Choroid plexus epithelial cell (primary cell): ENCODE results near the gene DDX43.
A peak's percentile ranks its signal among the peaks of the same experiment; 100 is the strongest.
"Not testable (repeated sequence)": the region's sequence is repeated elsewhere in the genome, so short reads cannot be mapped to it uniquely, and the experiment has no call there.

ENCODE experiments used
- DNase-seq: peaks from one replicate; pipeline ENCODE4 v3.0.0-alpha.2; 2010; ENCODE audit warnings: low read depth
- H3K4me3 ChIP-seq: 2 replicates; pipeline ENCODE4 v1.5.1; 2011; ENCODE audit warnings: low read depth, mild to moderate bottlenecking, control low read depth, low read length, moderate library complexity
- TF ChIP-seq, protein P1 (sequence below): conservative IDR thresholded peaks from 2 replicates; pipeline ENCODE4 v1.5.1; 2011; ENCODE audit warnings: low read depth, mild to moderate bottlenecking, control low read depth, inconsistent platforms, low read length, moderate library complexity

Gene DDX43

DNA sequence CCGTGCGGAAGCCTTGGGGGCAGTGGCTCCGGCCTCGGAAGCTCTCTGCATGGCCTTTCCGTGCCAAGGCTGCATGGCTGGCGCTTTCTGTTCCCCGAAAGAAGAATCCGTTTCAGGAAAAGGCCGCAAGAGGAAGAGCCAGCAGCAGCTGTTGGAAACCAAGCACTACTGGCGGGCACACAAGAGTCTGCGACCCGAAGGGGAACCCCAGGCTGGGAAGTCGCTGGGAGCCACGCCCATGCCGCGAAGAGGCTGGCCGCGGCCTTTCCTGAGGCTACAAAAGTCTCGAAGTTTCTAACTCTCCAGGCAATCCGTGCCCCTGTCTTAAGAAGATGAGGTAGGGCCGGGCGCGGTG, 57.5 kb downstream of the DDX43 start, which contains the start of gene CGAS:
CGAS (minus strand) TSS at position 191 of the 355 bp plus-strand sequence; CDS start at position 75, 116 bp downstream.
- peak within 1 kb of the TSS; percentile 71 for H3K4me3 ChIP-seq
- TF ChIP-seq, protein P1, sequence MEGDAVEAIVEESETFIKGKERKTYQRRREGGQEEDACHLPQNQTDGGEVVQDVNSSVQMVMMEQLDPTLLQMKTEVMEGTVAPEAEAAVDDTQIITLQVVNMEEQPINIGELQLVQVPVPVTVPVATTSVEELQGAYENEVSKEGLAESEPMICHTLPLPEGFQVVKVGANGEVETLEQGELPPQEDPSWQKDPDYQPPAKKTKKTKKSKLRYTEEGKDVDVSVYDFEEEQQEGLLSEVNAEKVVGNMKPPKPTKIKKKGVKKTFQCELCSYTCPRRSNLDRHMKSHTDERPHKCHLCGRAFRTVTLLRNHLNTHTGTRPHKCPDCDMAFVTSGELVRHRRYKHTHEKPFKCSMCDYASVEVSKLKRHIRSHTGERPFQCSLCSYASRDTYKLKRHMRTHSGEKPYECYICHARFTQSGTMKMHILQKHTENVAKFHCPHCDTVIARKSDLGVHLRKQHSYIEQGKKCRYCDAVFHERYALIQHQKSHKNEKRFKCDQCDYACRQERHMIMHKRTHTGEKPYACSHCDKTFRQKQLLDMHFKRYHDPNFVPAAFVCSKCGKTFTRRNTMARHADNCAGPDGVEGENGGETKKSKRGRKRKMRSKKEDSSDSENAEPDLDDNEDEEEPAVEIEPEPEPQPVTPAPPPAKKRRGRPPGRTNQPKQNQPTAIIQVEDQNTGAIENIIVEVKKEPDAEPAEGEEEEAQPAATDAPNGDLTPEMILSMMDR: no peak
- peak; percentile 51 for DNase-seq

DNA sequence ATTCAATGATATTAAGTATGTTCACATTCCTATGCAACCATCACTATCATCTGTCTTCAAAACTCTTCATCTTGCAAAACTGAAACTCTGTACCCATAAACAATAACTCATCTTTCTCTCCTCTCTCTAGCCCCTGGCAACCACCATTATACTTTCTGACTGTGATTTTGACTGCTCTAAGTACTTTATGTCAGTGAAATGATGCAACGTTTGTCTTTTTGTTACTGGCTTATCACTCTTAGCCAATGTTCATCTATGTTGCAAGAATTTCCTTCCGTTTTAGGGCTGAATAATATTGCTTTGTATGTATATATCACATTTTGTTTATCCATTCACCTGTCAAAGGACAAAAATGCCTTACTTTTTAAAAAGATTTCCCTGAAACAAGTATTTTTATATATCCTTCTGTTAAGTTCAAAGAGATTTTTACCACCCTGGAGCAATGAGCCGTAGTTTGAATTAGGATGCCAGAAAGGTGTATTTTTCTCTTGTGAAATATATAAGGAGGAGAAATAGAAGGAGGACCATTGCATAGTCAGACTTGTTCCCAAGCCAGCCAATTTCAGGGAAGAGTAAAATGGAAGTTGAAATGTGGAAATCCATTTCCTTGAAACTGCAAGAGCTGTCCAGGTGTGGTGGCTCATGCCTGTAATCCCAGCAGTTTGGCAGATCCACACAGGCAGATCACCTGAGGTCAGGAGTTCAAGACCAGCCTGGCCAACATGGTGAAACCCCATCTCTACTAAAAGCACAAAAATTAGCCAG, 61.4 kb downstream of the DDX43 start:
- DNase-seq: peak; percentile 74
- H3K4me3 ChIP-seq: no peak overlapping the region
- TF ChIP-seq, protein P1: no peak

DNA sequence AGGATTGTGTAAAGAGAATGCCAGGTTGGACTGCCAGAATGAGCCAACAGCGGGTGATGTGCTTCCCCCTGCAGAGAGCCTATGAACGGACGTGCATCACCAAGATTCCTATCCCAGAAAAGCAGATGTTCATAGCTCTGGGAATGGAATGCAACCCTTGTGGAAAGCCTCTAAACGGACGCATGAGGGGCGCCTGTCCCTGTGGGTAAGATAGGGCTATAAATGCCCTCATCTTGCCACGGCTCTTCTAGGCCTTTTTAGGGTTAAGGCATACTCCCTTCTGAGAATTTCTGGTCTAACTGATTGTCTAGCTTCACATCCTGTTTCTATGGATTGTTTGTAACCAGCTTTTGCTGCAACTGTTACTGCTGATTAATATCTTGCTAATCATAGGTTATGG, 64.8 kb downstream of the DDX43 start:
- H3K4me3 ChIP-seq, DNase-seq: not testable (repeated sequence)

DNA sequence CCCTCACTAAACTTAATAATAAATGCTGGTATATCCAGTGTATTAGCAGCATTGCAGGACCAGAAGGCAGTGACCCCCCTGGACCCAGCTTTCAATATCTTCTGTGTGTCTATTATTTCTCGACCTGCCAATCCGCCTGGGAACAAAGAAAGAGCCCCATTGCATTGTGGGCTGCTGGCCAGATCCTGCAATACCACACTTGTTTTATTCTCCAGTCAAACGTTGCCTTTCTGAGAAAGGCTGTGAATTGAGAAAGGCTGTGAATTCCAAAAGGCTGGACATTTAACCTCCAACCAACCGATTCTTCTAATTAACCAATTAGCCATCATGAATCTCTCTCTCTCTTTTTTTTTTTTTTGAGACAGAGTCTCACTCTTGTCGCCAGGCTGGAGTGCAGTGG, 65.4 kb downstream of the DDX43 start:
- DNase-seq: no peak
- TF ChIP-seq, protein P1: no peak

DNA sequence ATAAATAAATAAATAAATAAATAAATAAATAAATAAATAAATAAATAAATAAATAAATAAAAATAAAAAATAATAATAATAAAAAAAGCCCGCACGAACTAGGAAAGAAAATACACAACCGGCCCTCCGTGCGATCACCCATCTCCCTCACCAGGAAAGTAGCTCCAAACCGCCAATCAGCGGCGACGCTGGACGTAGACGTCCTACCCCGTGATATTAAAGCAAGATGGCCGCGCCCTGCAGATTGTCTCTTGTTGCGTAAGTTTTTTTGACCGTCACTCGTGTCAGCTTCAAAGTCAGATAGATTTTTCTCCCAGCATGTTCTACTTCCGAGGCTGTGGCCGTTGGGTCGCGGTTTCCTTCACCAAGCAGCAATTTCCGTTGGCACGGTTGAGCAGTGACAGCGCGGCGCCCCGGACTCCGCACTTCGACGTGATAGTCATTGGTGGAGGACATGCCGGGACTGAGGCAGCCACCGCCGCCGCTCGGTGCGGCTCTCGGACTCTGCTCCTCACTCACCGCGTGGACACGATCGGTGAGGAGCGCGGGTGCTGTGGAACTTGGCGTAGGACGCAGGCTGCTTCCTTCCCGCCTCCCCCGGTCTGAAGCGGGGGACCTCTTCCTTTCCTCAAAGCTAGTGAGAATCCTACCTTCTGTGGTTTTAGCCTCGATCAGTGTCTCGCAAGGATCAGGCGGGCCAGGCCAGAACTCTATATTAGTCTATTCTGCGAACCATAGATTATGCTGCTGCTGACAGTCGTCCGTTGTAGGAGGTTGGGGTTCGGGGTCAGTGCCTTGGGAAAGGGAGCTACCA, 67.1 kb downstream of the DDX43 start, which contains the start of gene MTO1:
MTO1 (plus strand) TSS at position 201 of the 814 bp plus-strand sequence; CDS start at position 319, 118 bp downstream.
- peak within 1 kb of the TSS; percentile 98 for H3K4me3 ChIP-seq
- TF ChIP-seq, protein P1: no peak
- peak; percentile 93 for DNase-seq

More for the DNA sequence above, 65.4 kb downstream of the DDX43 start:
- H3K4me3 ChIP-seq: no peak overlapping the region
